ENCODE data around the gene GRIN2A. TPM values are rescaled to one million over a fixed set of nuclear protein-coding genes. Genes with fewer than 3 reads are reported as not detected.

GRIN2A gene
- total RNA-seq, result under 0.01 and 0.33 TPM in 2 replicates

DNA sequence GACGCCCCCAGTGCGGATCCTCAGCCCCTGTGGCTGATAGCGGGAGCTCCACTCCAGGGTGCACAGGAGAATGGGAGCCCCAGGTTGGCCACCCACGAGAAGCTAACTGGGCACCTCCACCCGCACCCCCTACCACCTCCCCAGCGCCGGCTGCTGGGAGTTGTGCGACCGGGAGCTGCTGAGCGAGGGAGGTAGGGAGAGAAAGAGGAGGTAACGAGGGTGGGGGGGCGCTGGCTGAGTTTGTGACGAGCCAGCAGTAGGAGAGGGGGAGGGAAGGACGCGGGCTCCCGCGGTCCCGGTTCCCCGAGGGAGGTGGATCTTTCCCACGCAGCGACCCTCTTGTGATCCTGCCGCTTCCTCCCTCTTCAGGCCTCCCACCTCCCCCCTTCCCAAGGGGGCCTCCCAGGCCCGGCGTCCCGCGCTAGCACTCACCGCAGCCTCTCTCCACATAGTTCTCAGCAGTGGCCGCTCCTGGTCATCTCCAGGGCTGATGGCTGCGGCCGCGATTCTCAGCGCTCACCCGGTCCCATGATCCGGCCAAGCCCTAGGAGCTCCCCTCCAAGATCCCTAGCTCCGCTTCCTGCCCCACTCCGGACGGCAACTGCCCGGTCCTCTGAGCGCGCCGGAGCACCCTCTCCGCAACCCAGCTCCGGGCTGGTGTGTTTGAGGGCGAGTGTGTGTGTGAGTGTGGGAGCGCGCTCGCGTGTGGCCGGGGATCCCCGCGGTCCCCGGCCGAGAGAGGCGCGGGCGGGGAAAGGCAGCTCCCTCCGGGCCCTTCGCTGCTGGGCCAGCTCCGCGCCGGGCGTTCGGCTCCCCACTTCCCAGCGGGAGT, at the start of gene GRIN2A:
GRIN2A (minus strand) TSS at position 207 of the 832 bp plus-strand sequence. CDS start 2,017 bp downstream, outside the sequence.

Other genes with a start within 250 kb of the GRIN2A start
- 0.58 and 1.2 TPM in 2 replicates for gene ATF7IP2, start 203.6 kb upstream of the GRIN2A start, total RNA-seq

Data from smooth muscle cell of trachea (primary cell).